Fibroblast of peridontal ligament (primary cell): Measurements from ENCODE around the gene SEMA3C.

ENCODE experiments used
- DNase-seq: peaks from one replicate; pipeline ENCODE4 v3.0.0-alpha.2; 2010; ENCODE audit errors: extremely low read depth

The SEMA3C gene

GRCh38 chr7:80885757-80886156, 33.1 kb downstream of the SEMA3C start:
- no peak for DNase-seq

GRCh38 chr7:80884511-80885195, 34.2 kb downstream of the SEMA3C start:
- peak; percentile 60 for DNase-seq

GRCh38 chr7:80883154-80884025, 35.5 kb downstream of the SEMA3C start:
- DNase-seq: peak; percentile 99

GRCh38 chr7:80882213-80882801, 36.5 kb downstream of the SEMA3C start:
- no peak for DNase-seq

- DNase-seq: peak; percentile 68
Measured at GRCh38 chr7:80881351-80881900, 37.4 kb downstream of the SEMA3C start.

- DNase-seq: no peak
Measured at GRCh38 chr7:80879849-80880248, 39.0 kb downstream of the SEMA3C start.

- peak; percentile 41 for DNase-seq
Measured at GRCh38 chr7:80876894-80877414, 41.9 kb downstream of the SEMA3C start.

- no peak for DNase-seq
Measured at GRCh38 chr7:80875537-80876120, 43.2 kb downstream of the SEMA3C start.

- DNase-seq: no peak
Measured at GRCh38 chr7:80873140-80873539, 45.7 kb downstream of the SEMA3C start.

- DNase-seq: no peak
Measured at GRCh38 chr7:80871228-80871627, 47.6 kb downstream of the SEMA3C start.

- no peak for DNase-seq
Measured at GRCh38 chr7:80870813-80871212, 48.0 kb downstream of the SEMA3C start.

GRCh38 chr7:80869821-80870751, 48.8 kb downstream of the SEMA3C start:
- no peak for DNase-seq

GRCh38 chr7:80869106-80869784, 49.6 kb downstream of the SEMA3C start:
- DNase-seq: no peak

- DNase-seq: no peak
Measured at GRCh38 chr7:80868566-80868965, 50.3 kb downstream of the SEMA3C start.

- DNase-seq: no peak
Measured at GRCh38 chr7:80860554-80860953, 58.3 kb downstream of the SEMA3C start.

- DNase-seq: peak; percentile 86
Measured at GRCh38 chr7:80859272-80859970, 59.4 kb downstream of the SEMA3C start.

- no peak for DNase-seq
Measured at GRCh38 chr7:80858141-80858903, 60.5 kb downstream of the SEMA3C start.

- no peak for DNase-seq
Measured at GRCh38 chr7:80856769-80857168, 62.1 kb downstream of the SEMA3C start.
